HepG2 (cell line): ENCODE results near the gene MRFAP1L1. TPM values are rescaled to one million over a fixed set of nuclear protein-coding genes. Genes with fewer than 3 reads are reported as not detected.

Experiments
- CAMTA2 ChIP-seq: sonication (generic); formaldehyde crosslinking; IDR thresholded peaks from 2 replicates; pipeline ENCODE4 v1.4.0; 2020; ENCODE audit warnings: mild to moderate bottlenecking, missing genetic modification reagents, borderline replicate concordance
- FOXK1 ChIP-seq: sonication (generic); formaldehyde crosslinking; IDR thresholded peaks from 2 replicates; pipeline ENCODE4 v1.4.0; 2020; ENCODE audit warnings: low read depth, missing genetic modification reagents, borderline replicate concordance
- KMT2A ChIP-seq: sonication (generic); formaldehyde crosslinking; IDR thresholded peaks from 2 replicates; pipeline ENCODE4 v1.4.0; 2020; ENCODE audit warnings: missing genetic modification reagents
- MTA3 ChIP-seq: sonication (generic); formaldehyde crosslinking; IDR thresholded peaks from 2 replicates; pipeline ENCODE4 v1.4.0; 2020; ENCODE audit warnings: missing genetic modification reagents
- POLR2A ChIP-seq, 2 experiments: IDR thresholded peaks; 2 replicates each; pipeline ENCODE4 v1.6.1; 2011; ENCODE audit warnings: low read depth in 2 of 2, low read length in 2 of 2, mild to moderate bottlenecking in 1 of 2, moderate library complexity in 1 of 2; ENCODE audit not compliant: insufficient read depth in 1 of 2
- RNF2 ChIP-seq: fragments of 450-650 bp; conservative IDR thresholded peaks from 2 replicates; pipeline ENCODE4 v1.6.1; 2016; ENCODE audit warnings: low read depth
- ZBTB3 ChIP-seq: sonication (generic); formaldehyde crosslinking; IDR thresholded peaks from 2 replicates; pipeline ENCODE4 v1.4.0; 2020; ENCODE audit warnings: low read depth, mild to moderate bottlenecking, moderate library complexity, missing genetic modification reagents, borderline replicate concordance
- ZNF570 ChIP-seq: sonication (generic); formaldehyde crosslinking; IDR thresholded peaks from 2 replicates; pipeline ENCODE4 v1.4.0; 2020; ENCODE audit warnings: mild to moderate bottlenecking, missing genetic modification reagents, borderline replicate concordance
- ZNF720 ChIP-seq: sonication (generic); formaldehyde crosslinking; IDR thresholded peaks from 2 replicates; pipeline ENCODE4 v1.4.0; 2020; ENCODE audit warnings: missing genetic modification reagents
- polyA plus RNA-seq, 8 experiments: library from polyadenylated mRNA; depleted of rRNA in 3 of 8; stranded (reverse) in 7 of 8; unstranded in 1 of 8; fragments of >200 nt; fragmentation: Illumina TruSeq in 4 of 8; extraction: Trizol in 4 of 8; gene quantifications; 2 replicates each; pipeline versions ENCODE4 v1.2.1 to v1.2.3, GENCODE V29; 2011 to 2016; ENCODE audit warnings: low read depth in 4 of 8, missing spikeins in 1 of 8, mixed read lengths in 1 of 8; ENCODE audit not compliant: insufficient read depth in 1 of 8
- total RNA-seq, 5 experiments: library from RNA; depleted of rRNA; stranded (reverse); fragments of >200 nt; fragmentation: Illumina TruSeq; extraction: Trizol; gene quantifications; 2 replicates each; pipeline ENCODE4 v1.2.3, GENCODE V29; 2016; ENCODE audit warnings: low read depth in 1 of 5
- TF ChIP-seq, protein P1 (sequence below): sonication (generic); formaldehyde crosslinking; IDR thresholded peaks from 2 replicates; pipeline ENCODE4 v1.4.0; 2020; ENCODE audit warnings: mild to moderate bottlenecking, low read depth, missing genetic modification reagents
- TF ChIP-seq, protein P2 (sequence below): sonication (generic); formaldehyde crosslinking; IDR thresholded peaks from 2 replicates; pipeline ENCODE4 v1.5.1; 2020; ENCODE audit warnings: mild to moderate bottlenecking, moderate library complexity, missing genetic modification reagents
- TF ChIP-seq, protein P3 (sequence below): sonication (generic); formaldehyde crosslinking; IDR thresholded peaks from 2 replicates; pipeline ENCODE4 v1.4.0; 2020; ENCODE audit warnings: mild to moderate bottlenecking, missing genetic modification reagents
- TF ChIP-seq, protein P4 (sequence below): sonication (generic); formaldehyde crosslinking; IDR thresholded peaks from 2 replicates; pipeline ENCODE4 v1.4.0; 2020; ENCODE audit warnings: mild to moderate bottlenecking, missing genetic modification reagents
- TF ChIP-seq, protein P5 (sequence below): fragments of 450-650 bp; IDR thresholded peaks from 2 replicates; pipeline ENCODE4 v1.6.1; 2016
- TF ChIP-seq, protein P6 (sequence below): sonication (generic); formaldehyde crosslinking; IDR thresholded peaks from 2 replicates; pipeline ENCODE4 v1.5.1; 2020; ENCODE audit warnings: missing genetic modification reagents, mild to moderate bottlenecking, borderline replicate concordance

The MRFAP1L1 gene
- total and polyA plus RNA-seq, 2 of the 13 experiments (the other 11 are each of a cell fraction or from before 2014, with no cell fraction given) = 44.8 to 76.6 TPM

DNA sequence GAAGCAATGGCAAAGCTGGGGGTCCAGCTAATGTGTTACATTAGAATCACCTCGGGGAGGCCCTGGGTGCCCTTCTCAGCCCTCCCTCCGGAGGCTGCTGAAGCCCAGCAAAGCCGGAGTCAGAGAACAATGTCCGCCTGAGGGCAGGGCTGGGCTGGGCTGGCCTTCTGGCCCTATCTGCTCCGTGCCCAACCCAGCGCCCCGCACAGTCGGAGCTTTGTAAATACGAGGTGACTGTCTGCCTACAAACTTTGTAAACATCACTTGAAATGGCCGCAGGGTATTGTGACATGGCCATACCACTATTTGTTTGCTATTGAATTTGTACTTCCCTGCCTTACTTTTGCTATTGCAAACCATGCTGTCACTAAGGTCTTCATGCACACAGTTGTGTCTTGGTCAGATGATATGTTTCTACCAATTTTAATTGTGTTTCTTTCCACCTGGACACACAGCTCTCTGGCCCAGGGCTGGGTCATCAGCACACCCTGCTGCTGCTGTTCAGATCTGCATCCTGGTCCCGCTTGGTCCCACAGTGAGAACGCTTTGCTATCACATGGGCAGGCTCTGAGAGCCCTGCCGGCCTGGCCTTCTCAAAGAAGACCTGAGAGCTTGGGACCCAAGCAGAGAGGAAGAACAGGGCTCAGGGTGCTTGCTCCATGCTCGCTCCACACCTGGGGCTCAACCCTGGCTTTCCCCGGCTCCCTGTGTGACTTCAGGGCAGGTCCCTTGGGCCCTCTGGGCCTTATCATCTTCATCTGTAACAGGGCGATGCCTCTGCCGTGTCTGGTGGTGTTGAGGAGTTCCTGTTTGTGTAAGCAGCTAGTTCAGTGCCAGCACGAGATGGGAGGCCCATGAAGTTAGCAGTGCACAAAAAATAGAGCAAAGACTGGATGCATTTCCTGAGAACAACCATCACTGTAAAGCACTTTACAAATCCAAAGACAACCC is 13.7 kb downstream of the MRFAP1L1 start (continued):
- TF ChIP-seq, protein P1, sequence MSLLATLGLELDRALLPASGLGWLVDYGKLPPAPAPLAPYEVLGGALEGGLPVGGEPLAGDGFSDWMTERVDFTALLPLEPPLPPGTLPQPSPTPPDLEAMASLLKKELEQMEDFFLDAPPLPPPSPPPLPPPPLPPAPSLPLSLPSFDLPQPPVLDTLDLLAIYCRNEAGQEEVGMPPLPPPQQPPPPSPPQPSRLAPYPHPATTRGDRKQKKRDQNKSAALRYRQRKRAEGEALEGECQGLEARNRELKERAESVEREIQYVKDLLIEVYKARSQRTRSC (CRISPR knock-in tag) = no peak
- TF ChIP-seq, protein P2, sequence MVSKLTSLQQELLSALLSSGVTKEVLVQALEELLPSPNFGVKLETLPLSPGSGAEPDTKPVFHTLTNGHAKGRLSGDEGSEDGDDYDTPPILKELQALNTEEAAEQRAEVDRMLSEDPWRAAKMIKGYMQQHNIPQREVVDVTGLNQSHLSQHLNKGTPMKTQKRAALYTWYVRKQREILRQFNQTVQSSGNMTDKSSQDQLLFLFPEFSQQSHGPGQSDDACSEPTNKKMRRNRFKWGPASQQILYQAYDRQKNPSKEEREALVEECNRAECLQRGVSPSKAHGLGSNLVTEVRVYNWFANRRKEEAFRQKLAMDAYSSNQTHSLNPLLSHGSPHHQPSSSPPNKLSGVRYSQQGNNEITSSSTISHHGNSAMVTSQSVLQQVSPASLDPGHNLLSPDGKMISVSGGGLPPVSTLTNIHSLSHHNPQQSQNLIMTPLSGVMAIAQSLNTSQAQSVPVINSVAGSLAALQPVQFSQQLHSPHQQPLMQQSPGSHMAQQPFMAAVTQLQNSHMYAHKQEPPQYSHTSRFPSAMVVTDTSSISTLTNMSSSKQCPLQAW = peak; percentile 85
- TF ChIP-seq MTA3 (CRISPR knock-in tag) = no peak
- TF ChIP-seq ZNF720 = no peak
- TF ChIP-seq, protein P3, sequence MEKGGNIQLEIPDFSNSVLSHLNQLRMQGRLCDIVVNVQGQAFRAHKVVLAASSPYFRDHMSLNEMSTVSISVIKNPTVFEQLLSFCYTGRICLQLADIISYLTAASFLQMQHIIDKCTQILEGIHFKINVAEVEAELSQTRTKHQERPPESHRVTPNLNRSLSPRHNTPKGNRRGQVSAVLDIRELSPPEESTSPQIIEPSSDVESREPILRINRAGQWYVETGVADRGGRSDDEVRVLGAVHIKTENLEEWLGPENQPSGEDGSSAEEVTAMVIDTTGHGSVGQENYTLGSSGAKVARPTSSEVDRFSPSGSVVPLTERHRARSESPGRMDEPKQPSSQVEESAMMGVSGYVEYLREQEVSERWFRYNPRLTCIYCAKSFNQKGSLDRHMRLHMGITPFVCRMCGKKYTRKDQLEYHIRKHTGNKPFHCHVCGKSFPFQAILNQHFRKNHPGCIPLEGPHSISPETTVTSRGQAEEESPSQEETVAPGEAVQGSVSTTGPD = no peak
- TF ChIP-seq KMT2A (CRISPR knock-in tag) = peak; percentile 59
- TF ChIP-seq, protein P4, sequence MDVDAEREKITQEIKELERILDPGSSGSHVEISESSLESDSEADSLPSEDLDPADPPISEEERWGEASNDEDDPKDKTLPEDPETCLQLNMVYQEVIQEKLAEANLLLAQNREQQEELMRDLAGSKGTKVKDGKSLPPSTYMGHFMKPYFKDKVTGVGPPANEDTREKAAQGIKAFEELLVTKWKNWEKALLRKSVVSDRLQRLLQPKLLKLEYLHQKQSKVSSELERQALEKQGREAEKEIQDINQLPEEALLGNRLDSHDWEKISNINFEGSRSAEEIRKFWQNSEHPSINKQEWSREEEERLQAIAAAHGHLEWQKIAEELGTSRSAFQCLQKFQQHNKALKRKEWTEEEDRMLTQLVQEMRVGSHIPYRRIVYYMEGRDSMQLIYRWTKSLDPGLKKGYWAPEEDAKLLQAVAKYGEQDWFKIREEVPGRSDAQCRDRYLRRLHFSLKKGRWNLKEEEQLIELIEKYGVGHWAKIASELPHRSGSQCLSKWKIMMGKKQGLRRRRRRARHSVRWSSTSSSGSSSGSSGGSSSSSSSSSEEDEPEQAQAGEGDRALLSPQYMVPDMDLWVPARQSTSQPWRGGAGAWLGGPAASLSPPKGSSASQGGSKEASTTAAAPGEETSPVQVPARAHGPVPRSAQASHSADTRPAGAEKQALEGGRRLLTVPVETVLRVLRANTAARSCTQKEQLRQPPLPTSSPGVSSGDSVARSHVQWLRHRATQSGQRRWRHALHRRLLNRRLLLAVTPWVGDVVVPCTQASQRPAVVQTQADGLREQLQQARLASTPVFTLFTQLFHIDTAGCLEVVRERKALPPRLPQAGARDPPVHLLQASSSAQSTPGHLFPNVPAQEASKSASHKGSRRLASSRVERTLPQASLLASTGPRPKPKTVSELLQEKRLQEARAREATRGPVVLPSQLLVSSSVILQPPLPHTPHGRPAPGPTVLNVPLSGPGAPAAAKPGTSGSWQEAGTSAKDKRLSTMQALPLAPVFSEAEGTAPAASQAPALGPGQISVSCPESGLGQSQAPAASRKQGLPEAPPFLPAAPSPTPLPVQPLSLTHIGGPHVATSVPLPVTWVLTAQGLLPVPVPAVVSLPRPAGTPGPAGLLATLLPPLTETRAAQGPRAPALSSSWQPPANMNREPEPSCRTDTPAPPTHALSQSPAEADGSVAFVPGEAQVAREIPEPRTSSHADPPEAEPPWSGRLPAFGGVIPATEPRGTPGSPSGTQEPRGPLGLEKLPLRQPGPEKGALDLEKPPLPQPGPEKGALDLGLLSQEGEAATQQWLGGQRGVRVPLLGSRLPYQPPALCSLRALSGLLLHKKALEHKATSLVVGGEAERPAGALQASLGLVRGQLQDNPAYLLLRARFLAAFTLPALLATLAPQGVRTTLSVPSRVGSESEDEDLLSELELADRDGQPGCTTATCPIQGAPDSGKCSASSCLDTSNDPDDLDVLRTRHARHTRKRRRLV (CRISPR knock-in tag) = peak; percentile 70; the same call in 1 of the 2 replicates
- peak in 1 of 2 experiments; percentile 67; a peak in 2 of 4 replicates for TF ChIP-seq POLR2A (IDR thresholded peaks at IDR 0.05; ENCODE audit: insufficient read depth in 1 of 2, low read depth in 2 of 2, low read length in 2 of 2)
- TF ChIP-seq CAMTA2 = no peak
- TF ChIP-seq, protein P5, sequence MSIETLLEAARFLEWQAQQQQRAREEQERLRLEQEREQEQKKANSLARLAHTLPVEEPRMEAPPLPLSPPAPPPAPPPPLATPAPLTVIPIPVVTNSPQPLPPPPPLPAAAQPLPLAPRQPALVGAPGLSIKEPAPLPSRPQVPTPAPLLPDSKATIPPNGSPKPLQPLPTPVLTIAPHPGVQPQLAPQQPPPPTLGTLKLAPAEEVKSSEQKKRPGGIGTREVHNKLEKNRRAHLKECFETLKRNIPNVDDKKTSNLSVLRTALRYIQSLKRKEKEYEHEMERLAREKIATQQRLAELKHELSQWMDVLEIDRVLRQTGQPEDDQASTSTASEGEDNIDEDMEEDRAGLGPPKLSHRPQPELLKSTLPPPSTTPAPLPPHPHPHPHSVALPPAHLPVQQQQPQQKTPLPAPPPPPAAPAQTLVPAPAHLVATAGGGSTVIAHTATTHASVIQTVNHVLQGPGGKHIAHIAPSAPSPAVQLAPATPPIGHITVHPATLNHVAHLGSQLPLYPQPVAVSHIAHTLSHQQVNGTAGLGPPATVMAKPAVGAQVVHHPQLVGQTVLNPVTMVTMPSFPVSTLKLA = peak; percentile 78
- TF ChIP-seq FOXK1 (CRISPR knock-in tag) = peak; percentile 100
- TF ChIP-seq, protein P6, sequence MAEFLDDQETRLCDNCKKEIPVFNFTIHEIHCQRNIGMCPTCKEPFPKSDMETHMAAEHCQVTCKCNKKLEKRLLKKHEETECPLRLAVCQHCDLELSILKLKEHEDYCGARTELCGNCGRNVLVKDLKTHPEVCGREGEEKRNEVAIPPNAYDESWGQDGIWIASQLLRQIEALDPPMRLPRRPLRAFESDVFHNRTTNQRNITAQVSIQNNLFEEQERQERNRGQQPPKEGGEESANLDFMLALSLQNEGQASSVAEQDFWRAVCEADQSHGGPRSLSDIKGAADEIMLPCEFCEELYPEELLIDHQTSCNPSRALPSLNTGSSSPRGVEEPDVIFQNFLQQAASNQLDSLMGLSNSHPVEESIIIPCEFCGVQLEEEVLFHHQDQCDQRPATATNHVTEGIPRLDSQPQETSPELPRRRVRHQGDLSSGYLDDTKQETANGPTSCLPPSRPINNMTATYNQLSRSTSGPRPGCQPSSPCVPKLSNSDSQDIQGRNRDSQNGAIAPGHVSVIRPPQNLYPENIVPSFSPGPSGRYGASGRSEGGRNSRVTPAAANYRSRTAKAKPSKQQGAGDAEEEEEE (CRISPR knock-in tag) = peak; percentile 91; the same call in 1 of the 2 replicates
- TF ChIP-seq ZBTB3 (CRISPR knock-in tag) = no peak
- no peak for TF ChIP-seq RNF2
- no peak for TF ChIP-seq ZNF570 (CRISPR knock-in tag)
